Erythroblast (primary cell): ENCODE data around the gene PCLAF.
"Not testable (repeated sequence)": the region's sequence is repeated elsewhere in the genome, so short reads cannot be mapped to it uniquely, and the experiment has no call there.

Experiments used
- GATA1 ChIP-seq: IDR thresholded peaks from 2 replicates; pipeline ENCODE4 v1.6.1; 2011; ENCODE audit warnings: low read depth, mild to moderate bottlenecking, control low read depth, low read length, moderate library complexity
- POLR2A ChIP-seq: IDR thresholded peaks from 2 replicates; pipeline ENCODE4 v1.6.1; 2011; ENCODE audit warnings: mild to moderate bottlenecking, low read length

DNA sequence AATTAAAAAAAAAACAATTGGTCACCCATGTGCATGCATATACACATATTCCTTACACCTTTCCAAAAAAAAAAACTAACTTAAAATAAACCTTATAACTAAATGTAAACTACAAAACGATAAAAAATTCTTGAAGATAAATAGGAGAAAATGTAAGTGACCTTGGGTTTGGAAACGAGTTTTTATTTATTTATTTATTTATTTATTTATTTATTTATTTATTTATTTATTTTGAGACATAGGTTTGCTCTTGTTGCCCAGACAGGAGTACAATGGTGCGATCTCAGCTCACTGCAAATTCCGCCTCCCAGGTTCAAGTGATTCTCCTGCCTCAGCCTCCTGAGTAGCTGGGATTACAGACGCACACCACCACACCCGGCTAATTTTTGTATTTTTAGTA, 35.0 kb downstream of the PCLAF start:
- not testable (repeated sequence) for TF ChIP-seq POLR2A, GATA1
